Measurements from ENCODE around the gene TUBB4B.

DNA sequence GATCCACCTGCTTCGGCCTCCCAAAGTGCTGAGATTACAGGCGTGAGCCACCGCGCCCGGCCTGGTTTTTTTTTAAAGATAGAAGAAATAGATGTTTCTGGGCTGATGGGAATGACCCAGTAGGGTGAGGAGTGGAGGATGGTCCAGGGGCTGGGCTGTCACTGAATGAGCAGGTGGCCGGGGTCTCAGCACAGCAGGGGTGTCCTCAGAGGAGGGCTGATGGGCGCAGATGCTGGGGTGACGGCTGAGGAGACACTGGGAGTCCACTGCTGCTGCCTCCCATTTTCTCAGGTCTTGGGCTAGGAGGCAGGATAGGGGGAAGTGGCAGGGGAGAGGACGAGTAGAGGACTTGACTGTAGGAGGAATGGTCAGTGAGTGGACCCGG lies 34.1 kb downstream of the TUBB4B start:
- TF ChIP-seq, protein P1, sequence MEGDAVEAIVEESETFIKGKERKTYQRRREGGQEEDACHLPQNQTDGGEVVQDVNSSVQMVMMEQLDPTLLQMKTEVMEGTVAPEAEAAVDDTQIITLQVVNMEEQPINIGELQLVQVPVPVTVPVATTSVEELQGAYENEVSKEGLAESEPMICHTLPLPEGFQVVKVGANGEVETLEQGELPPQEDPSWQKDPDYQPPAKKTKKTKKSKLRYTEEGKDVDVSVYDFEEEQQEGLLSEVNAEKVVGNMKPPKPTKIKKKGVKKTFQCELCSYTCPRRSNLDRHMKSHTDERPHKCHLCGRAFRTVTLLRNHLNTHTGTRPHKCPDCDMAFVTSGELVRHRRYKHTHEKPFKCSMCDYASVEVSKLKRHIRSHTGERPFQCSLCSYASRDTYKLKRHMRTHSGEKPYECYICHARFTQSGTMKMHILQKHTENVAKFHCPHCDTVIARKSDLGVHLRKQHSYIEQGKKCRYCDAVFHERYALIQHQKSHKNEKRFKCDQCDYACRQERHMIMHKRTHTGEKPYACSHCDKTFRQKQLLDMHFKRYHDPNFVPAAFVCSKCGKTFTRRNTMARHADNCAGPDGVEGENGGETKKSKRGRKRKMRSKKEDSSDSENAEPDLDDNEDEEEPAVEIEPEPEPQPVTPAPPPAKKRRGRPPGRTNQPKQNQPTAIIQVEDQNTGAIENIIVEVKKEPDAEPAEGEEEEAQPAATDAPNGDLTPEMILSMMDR (IDR thresholded peaks at IDR 0.05) = no peak
- TF ChIP-seq POLR2A (IDR thresholded peaks at IDR 0.05) = no peak

Measured in lower leg skin (tissue), 3 donors.